Body of pancreas (tissue), 4 donors: Measurements from ENCODE around the gene RSRC2. TPM values are rescaled to one million over a fixed set of nuclear protein-coding genes. Genes with fewer than 3 reads are reported as not detected.

Experiments
- ATAC-seq: fragments of 150-250 bp; one replicate; pipeline ENCODE4 v1.9.1; 2016
- DNase-seq, 4 donors: peaks; one replicate each; pipeline ENCODE4 v3.0.0-alpha.2; 2019
- H3K27ac ChIP-seq, 4 donors: fragments of 200-600 bp; sonication (generic); 1 replicate in 3 of 4; 2 replicates in 1 of 4; pipeline versions ENCODE4 v1.5.1 to v1.6.1; 2016 to 2019; ENCODE audit warnings: mild to moderate bottlenecking in 1 of 4, mixed read lengths in 1 of 4, moderate library complexity in 1 of 4
- H3K27me3 ChIP-seq, 2 donors: fragments of 200-600 bp; sonication (generic); one replicate each; pipeline ENCODE4 v1.6.0; 2016; ENCODE audit warnings: mild to moderate bottlenecking in 1 of 2
- H3K36me3 ChIP-seq, 2 donors: fragments of 200-600 bp; sonication (generic); replicated peaks in 1 of 2; 2 replicates each; pipeline ENCODE4 v1.5.1; 2016; ENCODE audit warnings: low read depth in 2 of 2; ENCODE audit not compliant: insufficient read depth in 1 of 2
- H3K4me1 ChIP-seq: fragments of 200-600 bp; sonication (generic); one replicate; pipeline ENCODE4 v1.6.0; 2016
- H3K4me3 ChIP-seq, 2 donors: fragments of 200-600 bp; sonication (generic); 1 replicate in 1 of 2; 2 replicates in 1 of 2; pipeline ENCODE4 v1.5.1; 2016 to 2019
- H3K9me3 ChIP-seq, 3 donors: fragments of 200-600 bp; sonication (generic); 1 replicate in 2 of 3; 2 replicates in 1 of 3; pipeline ENCODE4 v1.5.1; 2016
- POLR2A ChIP-seq, 3 donors: fragments of 450-650 bp; IDR thresholded peaks; one replicate each; pipeline ENCODE4 v1.6.1; 2016; ENCODE audit warnings: antibody characterized with exemption in 3 of 3, mild to moderate bottlenecking in 2 of 3
- WGBS, 2 donors: methylation state at CpG; one replicate each; pipeline ENCODE4 v1.1.5; 2017; 5-methylcytosine and 5-hydroxymethylcytosine counted together
- intact Hi-C: fragments of 100-400 bp; cut with DNase I; formaldehyde crosslinking; loops from one replicate; pipeline ENCODE4 v1.15.1; 2023
- total RNA-seq, 2 donors: library from RNA; depleted of rRNA; stranded (reverse); fragments of >200 nt; gene quantifications; one replicate each; pipeline ENCODE4 v1.1.0, GENCODE V29; 2016
- TF ChIP-seq, protein P1 (sequence below), 7 experiments: fragments of 450-650 bp in 4 of 7; fragments of 200-600 bp in 3 of 7; sonication (generic) in 3 of 7; IDR thresholded peaks; one replicate each; pipeline ENCODE4 v1.5.1; 2016 to 2019; ENCODE audit warnings: antibody characterized with exemption in 7 of 7

The RSRC2 gene
- total RNA-seq, 2 donors from 2014 or later = 50.8 to 113 TPM

DNA sequence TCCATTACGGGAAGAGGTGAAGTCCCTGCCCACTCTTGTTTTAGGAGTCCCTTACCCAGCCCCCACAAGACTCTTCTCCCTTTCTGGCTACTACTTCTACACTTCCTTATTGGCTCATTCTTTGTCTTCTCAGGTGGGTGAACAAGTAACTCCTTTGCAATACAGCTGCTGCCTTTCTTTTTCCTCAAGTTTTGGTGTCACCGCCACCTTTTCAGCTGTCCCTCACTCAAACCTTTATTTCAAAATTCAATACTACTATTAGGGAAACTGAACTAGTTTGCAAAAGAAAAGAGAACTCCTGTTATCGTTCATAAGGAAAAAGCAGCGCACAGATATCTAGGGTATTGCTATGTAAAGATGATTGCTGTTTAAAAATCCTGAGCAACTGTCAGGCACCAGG lies 6.1 kb downstream of the RSRC2 start:
- intact Hi-C loops = no loop called here
- Histone ChIP-seq H3K36me3 (peaks cover 21 to 54% of the 10 kb centered on the region in 2 donors), H3K27ac (no peak overlapping the region), H3K27me3 (no peaks in the 10 kb centered on the region), H3K4me3 (no peak overlapping the region), H3K9me3 (no peaks in the 10 kb centered on the region), H3K4me1 (peaks cover 35% of the 10 kb centered on the region)
- ATAC-seq = no peak
- no peak for TF ChIP-seq POLR2A (IDR thresholded peaks at IDR 0.05)
- TF ChIP-seq, protein P1, sequence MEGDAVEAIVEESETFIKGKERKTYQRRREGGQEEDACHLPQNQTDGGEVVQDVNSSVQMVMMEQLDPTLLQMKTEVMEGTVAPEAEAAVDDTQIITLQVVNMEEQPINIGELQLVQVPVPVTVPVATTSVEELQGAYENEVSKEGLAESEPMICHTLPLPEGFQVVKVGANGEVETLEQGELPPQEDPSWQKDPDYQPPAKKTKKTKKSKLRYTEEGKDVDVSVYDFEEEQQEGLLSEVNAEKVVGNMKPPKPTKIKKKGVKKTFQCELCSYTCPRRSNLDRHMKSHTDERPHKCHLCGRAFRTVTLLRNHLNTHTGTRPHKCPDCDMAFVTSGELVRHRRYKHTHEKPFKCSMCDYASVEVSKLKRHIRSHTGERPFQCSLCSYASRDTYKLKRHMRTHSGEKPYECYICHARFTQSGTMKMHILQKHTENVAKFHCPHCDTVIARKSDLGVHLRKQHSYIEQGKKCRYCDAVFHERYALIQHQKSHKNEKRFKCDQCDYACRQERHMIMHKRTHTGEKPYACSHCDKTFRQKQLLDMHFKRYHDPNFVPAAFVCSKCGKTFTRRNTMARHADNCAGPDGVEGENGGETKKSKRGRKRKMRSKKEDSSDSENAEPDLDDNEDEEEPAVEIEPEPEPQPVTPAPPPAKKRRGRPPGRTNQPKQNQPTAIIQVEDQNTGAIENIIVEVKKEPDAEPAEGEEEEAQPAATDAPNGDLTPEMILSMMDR (IDR thresholded peaks at IDR 0.05) = no peak
- DNase-seq = no peak
- WGBS, 2 donors = 87 to 92% methylated on average over 4 of the region's 4 CpGs

DNA sequence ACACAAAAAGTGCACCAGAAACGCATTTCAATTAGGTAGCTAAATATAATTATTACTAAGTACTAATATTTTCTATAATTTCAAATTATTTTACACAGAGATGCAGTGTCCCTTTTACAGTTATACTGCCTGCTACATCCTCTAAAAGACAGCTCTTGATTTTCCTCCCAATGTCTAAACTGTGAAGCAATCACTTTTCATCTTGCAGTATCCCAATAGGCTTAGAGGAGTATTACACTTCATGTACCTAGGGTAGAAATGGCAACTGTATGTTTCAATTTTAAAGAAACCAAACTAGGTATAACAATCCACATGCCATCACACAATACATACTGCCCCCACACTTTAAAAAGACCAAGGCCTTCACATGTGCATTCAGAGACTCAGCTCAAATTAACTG lies 7.3 kb downstream of the RSRC2 start:
- H3K27ac ChIP-seq = no peak overlapping the region
- peaks cover 28% of the 10 kb centered on the region for H3K4me1 ChIP-seq
- DNase-seq = no peak
- WGBS, 2 donors = 76 to 84% methylated on average over 1 of the region's 1 CpG
- H3K4me3 ChIP-seq = no peak overlapping the region
- peaks cover 21 to 63% of the 10 kb centered on the region in 2 donors for H3K36me3 ChIP-seq
- H3K27me3 ChIP-seq = no peaks in the 10 kb centered on the region
- TF ChIP-seq, protein P1 (IDR thresholded peaks at IDR 0.05) = no peak
- no peak for TF ChIP-seq POLR2A (IDR thresholded peaks at IDR 0.05)
- H3K9me3 ChIP-seq = no peaks in the 10 kb centered on the region
- ATAC-seq = no peak
- intact Hi-C loops = no loop called here

DNA sequence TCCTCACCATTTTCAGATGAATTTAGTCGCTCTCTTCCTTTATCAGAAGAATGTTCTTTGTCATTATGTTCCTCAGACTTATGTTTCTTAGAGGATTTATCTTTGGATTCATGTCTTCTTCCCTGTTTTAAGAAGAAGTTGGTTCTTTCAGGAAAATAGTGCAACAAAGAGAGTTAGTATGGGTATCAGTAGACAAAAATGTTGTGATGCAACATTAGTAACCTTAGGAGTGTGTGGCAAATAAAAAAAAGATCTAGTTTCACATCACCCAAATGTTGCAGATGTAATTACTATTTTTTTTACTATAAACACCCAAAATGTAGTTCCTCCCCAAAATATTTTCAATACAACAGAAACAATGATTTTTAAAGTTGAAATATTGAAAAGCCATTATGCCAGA lies 7.8 kb downstream of the RSRC2 start:
- Histone ChIP-seq H3K4me3 (no peak overlapping the region), H3K4me1 (peaks cover 22% of the 10 kb centered on the region), H3K9me3 (no peaks in the 10 kb centered on the region), H3K27ac (no peak overlapping the region), H3K36me3 (peaks cover 21 to 63% of the 10 kb centered on the region in 2 donors), H3K27me3 (no peaks in the 10 kb centered on the region)
- TF ChIP-seq, protein P1 (IDR thresholded peaks at IDR 0.05) = no peak
- no peak for TF ChIP-seq POLR2A (IDR thresholded peaks at IDR 0.05)
- intact Hi-C loops = no loop called here
- ATAC-seq = no peak
- DNase-seq = no peak
- WGBS, 2 donors = 91 to 96% methylated on average over 1 of the region's 1 CpG

DNA sequence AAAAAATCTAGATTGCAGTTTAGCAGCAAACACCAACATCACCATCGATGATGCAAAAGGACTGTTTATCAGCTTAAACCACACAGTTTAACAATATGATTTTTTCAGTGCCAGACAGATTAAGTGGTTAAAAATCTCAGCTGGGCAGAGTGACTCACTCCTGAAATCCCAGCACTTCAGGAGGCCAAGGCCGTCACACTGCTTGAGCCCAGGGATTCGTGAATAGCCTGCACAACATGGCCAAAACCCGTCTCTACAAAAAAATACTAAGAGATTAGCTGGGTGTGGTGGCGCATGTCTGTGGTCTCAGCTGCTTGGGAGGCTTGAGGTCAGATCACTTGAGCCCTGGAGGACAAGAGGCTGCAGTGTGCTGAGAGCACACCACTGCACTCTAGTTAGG lies 8.9 kb downstream of the RSRC2 start:
- Histone ChIP-seq H3K4me1 (peaks cover 12% of the 10 kb centered on the region), H3K27me3 (no peaks in the 10 kb centered on the region), H3K4me3 (no peak overlapping the region), H3K9me3 (no peaks in the 10 kb centered on the region), H3K36me3 (peaks cover 21 to 69% of the 10 kb centered on the region in 2 donors), H3K27ac (no peak overlapping the region)
- ATAC-seq = peak; percentile 15
- no peak for DNase-seq
- intact Hi-C loops = no loop called here
- 49 to 61% methylated on average over 4 to 5 of the region's 5 CpGs for WGBS, 2 donors
- TF ChIP-seq POLR2A (IDR thresholded peaks at IDR 0.05) = no peak

DNA sequence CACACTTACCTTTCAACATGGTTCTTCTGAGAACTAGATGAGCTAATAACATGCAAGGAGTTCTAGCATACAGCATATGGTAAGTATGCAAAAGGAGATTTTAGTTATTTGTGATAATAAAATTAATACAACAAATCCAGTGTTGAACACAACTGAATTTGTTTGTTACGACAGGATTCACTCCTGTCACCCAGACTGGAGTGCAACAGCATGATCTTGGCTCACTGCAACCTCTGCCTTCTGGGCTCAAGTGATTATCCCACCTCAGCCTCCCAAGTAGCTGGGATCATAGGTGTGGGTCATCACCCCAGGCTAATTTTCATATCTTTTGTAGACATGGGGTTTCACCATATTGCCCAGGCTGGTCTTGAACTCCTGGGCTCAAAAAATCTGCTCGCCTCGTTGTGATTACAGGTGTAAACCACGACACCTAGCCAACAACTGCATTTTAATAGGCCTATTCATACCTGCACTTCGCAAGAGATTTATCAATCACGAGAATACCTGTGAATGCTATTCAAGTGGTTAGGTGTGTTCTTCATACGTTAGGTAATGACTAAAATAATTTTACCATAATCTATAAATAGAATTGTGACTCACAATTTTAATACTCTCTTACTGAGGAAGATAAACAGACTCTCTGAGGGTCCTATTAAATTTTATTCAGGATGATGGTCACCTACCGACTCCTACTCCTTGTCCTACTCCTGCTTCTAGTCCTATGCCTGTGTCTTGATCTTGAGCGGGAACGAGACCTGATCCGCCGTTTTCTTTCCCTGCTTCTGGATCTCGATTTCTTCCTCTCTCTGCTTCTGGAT lies 10.0 kb downstream of the RSRC2 start:
- intact Hi-C loops = no loop called here

More for the DNA sequence above, 10.0 kb downstream of the RSRC2 start:
- Histone ChIP-seq H3K9me3 (no peaks in the 10 kb centered on the region), H3K36me3 (peaks cover 25 to 70% of the 10 kb centered on the region in 2 donors), H3K4me3 (no peak overlapping the region), H3K27me3 (no peaks in the 10 kb centered on the region), H3K4me1 (peaks cover under 1% of the 10 kb centered on the region), H3K27ac (no peak overlapping the region)
- WGBS, 2 donors = 85 to 91% methylated on average over 13 of the region's 13 CpGs
- TF ChIP-seq POLR2A (IDR thresholded peaks at IDR 0.05) = no peak
- DNase-seq (no peak), ATAC-seq (no peak)
